Measurements from ENCODE around the gene RNF13.

RNF13 gene

DNA sequence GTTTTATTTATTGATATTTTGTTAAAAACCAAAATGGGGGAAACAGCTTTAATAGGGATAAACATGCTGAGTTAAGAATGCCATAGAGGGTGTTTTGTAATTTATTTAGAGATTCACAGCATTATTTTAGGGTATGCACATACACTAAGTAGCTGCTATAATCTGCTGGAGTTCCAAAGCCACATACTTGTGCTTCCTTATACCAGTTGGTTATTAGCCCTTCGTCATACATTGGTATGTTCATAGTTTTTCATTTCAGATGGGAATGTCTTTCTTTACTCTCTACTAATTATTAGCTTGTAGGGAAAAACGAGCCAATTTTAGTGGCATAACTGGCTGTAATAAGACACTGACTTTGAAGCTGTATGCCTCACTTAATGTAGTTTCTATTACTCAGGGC, 82.8 kb downstream of the RNF13 start:
- Histone ChIP-seq H3K27me3 (ENCODE audit: insufficient read depth, poor library complexity, severe bottlenecking) (no peaks in the 10 kb centered on the region), H3K27ac (replicated peaks) (no peak overlapping the region), H3K4me3 (replicated peaks; ENCODE audit: insufficient read depth, low read length) (no peak overlapping the region)
- TF ChIP-seq, protein P1, sequence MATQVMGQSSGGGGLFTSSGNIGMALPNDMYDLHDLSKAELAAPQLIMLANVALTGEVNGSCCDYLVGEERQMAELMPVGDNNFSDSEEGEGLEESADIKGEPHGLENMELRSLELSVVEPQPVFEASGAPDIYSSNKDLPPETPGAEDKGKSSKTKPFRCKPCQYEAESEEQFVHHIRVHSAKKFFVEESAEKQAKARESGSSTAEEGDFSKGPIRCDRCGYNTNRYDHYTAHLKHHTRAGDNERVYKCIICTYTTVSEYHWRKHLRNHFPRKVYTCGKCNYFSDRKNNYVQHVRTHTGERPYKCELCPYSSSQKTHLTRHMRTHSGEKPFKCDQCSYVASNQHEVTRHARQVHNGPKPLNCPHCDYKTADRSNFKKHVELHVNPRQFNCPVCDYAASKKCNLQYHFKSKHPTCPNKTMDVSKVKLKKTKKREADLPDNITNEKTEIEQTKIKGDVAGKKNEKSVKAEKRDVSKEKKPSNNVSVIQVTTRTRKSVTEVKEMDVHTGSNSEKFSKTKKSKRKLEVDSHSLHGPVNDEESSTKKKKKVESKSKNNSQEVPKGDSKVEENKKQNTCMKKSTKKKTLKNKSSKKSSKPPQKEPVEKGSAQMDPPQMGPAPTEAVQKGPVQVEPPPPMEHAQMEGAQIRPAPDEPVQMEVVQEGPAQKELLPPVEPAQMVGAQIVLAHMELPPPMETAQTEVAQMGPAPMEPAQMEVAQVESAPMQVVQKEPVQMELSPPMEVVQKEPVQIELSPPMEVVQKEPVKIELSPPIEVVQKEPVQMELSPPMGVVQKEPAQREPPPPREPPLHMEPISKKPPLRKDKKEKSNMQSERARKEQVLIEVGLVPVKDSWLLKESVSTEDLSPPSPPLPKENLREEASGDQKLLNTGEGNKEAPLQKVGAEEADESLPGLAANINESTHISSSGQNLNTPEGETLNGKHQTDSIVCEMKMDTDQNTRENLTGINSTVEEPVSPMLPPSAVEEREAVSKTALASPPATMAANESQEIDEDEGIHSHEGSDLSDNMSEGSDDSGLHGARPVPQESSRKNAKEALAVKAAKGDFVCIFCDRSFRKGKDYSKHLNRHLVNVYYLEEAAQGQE (IDR thresholded peaks at IDR 0.05; ENCODE audit: insufficient replicate concordance, low read depth): no peak
- TF ChIP-seq, protein P2, sequence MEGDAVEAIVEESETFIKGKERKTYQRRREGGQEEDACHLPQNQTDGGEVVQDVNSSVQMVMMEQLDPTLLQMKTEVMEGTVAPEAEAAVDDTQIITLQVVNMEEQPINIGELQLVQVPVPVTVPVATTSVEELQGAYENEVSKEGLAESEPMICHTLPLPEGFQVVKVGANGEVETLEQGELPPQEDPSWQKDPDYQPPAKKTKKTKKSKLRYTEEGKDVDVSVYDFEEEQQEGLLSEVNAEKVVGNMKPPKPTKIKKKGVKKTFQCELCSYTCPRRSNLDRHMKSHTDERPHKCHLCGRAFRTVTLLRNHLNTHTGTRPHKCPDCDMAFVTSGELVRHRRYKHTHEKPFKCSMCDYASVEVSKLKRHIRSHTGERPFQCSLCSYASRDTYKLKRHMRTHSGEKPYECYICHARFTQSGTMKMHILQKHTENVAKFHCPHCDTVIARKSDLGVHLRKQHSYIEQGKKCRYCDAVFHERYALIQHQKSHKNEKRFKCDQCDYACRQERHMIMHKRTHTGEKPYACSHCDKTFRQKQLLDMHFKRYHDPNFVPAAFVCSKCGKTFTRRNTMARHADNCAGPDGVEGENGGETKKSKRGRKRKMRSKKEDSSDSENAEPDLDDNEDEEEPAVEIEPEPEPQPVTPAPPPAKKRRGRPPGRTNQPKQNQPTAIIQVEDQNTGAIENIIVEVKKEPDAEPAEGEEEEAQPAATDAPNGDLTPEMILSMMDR (IDR thresholded peaks at IDR 0.05; ENCODE audit: insufficient read depth, low read length): no peak
- DNase-seq (ENCODE audit: low read depth in 1 of 2, low spot score in 1 of 2): no peak

DNA sequence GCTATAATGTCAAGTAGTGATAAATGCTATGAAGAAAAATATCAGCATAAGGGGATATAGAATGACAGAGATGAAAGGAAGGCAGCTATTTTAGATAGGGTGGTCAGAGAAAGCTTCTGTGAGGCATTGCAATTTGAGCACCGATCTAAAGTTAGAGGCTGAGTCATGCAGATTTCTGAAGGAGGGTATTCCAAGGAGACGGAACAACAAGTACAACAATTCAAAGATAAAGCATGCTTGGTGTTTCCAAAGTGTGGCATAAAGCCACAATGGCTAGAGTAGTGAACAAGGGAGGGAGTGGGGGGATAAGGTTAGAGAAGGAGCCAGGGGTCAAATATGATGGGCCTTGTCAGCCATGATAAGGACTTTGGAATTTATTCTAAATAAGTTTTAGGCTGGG, 85.8 kb downstream of the RNF13 start:
- H3K27me3 ChIP-seq (ENCODE audit: insufficient read depth, poor library complexity, severe bottlenecking): no peaks in the 10 kb centered on the region
- TF ChIP-seq, protein P1 (IDR thresholded peaks at IDR 0.05; ENCODE audit: insufficient replicate concordance, low read depth): no peak
- TF ChIP-seq POLR2AphosphoS5 (IDR thresholded peaks at IDR 0.05; ENCODE audit: low read depth): no peak
- TF ChIP-seq, protein P2 (IDR thresholded peaks at IDR 0.05; ENCODE audit: insufficient read depth, low read length): no peak
- no peak overlapping the region for H3K27ac ChIP-seq (replicated peaks)
- DNase-seq (ENCODE audit: low read depth in 1 of 2, low spot score in 1 of 2): no peak
- H3K4me3 ChIP-seq (replicated peaks; ENCODE audit: insufficient read depth, low read length): no peak overlapping the region

DNA sequence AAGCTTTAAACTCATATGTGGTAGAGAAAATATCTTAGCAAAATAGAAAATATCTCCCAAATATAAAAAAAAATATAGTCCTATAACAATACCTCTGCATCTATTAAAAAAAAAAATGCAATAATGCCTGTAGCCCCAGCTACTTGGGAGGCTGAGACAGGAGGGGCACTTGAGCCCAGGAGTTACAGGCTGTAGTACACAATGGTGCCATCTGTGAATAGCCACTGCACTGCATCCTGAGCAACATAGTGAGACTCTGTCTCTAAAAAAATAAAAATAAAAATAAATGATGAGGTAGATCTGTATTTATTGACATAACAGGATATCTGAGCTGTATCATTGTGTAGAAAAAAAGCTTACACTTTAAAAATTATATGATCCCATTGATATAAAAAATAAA, 87.3 kb downstream of the RNF13 start:
- Histone ChIP-seq H3K27me3 (ENCODE audit: insufficient read depth, poor library complexity, severe bottlenecking) (no peaks in the 10 kb centered on the region), H3K27ac (replicated peaks) (no peak overlapping the region), H3K4me3 (replicated peaks; ENCODE audit: insufficient read depth, low read length) (no peak overlapping the region)
- TF ChIP-seq, protein P2 (IDR thresholded peaks at IDR 0.05; ENCODE audit: insufficient read depth, low read length): no peak
- TF ChIP-seq SPI1 (IDR thresholded peaks at IDR 0.05; ENCODE audit: borderline replicate concordance, low read depth) (no peak), GABPA (IDR thresholded peaks at IDR 0.05; ENCODE audit: low read depth) (no peak), POLR2AphosphoS5 (IDR thresholded peaks at IDR 0.05; ENCODE audit: low read depth) (no peak)
- TF ChIP-seq, protein P1 (IDR thresholded peaks at IDR 0.05; ENCODE audit: insufficient replicate concordance, low read depth): no peak
- DNase-seq (ENCODE audit: low read depth in 1 of 2, low spot score in 1 of 2): no peak

Measured in HL-60 (cell line).